Measurements from ENCODE around the gene PIGS. TPM values are rescaled to one million over a fixed set of nuclear protein-coding genes. Genes with fewer than 3 reads are reported as not detected.

Gene PIGS
- total RNA-seq, 1 donor from 2014 or later: 65.0 TPM

DNA sequence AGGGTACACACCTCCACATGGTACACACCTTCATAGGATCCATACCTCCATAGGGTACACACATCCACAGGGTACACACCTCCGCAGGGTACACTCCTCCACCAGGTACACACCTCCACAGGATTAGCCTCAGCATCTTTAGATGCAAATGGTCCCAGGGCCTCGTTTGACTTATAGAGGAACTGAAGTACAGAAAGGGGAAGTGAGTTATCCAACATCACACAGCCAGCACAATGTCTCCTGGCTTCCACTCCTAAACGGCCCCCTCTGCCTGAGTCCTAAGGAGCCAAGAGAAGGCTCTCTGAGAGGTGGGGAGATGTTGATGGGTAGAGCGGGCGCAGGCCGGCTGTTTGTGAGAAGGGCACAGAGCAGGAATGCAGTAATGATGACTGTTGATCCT is 53.2 kb downstream of the PIGS start:
- Mint-ChIP-seq H3K36me3 (ENCODE audit: insufficient read depth) (no peaks in the 10 kb centered on the region), H3K27ac (no peak overlapping the region)
- TF ChIP-seq CTCF (IDR thresholded peaks at IDR 0.05; ENCODE audit: unreplicated experiment): no peak

DNA sequence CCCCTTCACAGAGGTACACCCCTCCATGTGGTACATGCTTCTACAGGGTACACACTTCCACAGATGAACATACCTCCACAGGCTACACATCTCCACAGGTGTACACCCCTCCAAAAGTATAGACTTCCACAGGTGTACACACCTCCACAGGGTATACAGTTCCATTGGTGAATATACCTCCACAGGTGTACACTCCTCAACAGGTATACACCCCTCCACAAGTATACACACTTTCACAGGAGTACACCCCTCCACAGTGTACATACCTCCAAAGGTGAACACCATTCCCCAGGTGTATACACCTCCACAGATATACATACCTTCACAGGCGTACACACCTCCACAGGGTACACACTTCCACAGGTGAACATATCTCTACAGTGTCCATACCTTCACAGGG is 55.8 kb downstream of the PIGS start:
- H3K4me3 Mint-ChIP-seq (ENCODE audit: low read depth): no peak overlapping the region
- H3K27me3 Mint-ChIP-seq: peaks cover 23% of the 10 kb centered on the region
- H3K27ac Mint-ChIP-seq: peak overlapping the region; percentile 24
- H3K36me3 Mint-ChIP-seq (ENCODE audit: insufficient read depth): no peaks in the 10 kb centered on the region
- peaks cover 4% of the 10 kb centered on the region for H3K9me3 Mint-ChIP-seq (ENCODE audit: low read depth)
- DNase-seq (ENCODE audit: low spot score, unreplicated experiment): no peak
- peaks cover 2% of the 10 kb centered on the region for H3K4me1 Mint-ChIP-seq (ENCODE audit: low read depth)
- no peak for TF ChIP-seq CTCF (IDR thresholded peaks at IDR 0.05; ENCODE audit: unreplicated experiment)

More for the DNA sequence above, 53.2 kb downstream of the PIGS start:
- Mint-ChIP-seq H3K4me3 (ENCODE audit: low read depth) (no peak overlapping the region), H3K27me3 (peaks cover 23% of the 10 kb centered on the region), H3K9me3 (ENCODE audit: low read depth) (peaks cover 4% of the 10 kb centered on the region), H3K4me1 (ENCODE audit: low read depth) (peaks cover 2% of the 10 kb centered on the region)
- no peak for DNase-seq (ENCODE audit: low spot score, unreplicated experiment)

GRCh38 chr17:28514561-28515002 is 56.7 kb downstream of the PIGS start:
- peaks cover 2% of the 10 kb centered on the region for H3K4me1 Mint-ChIP-seq (ENCODE audit: low read depth)
- H3K9me3 Mint-ChIP-seq (ENCODE audit: low read depth): peaks cover 4% of the 10 kb centered on the region
- H3K36me3 Mint-ChIP-seq (ENCODE audit: insufficient read depth): no peaks in the 10 kb centered on the region
- H3K4me3 Mint-ChIP-seq (ENCODE audit: low read depth): no peak overlapping the region
- DNase-seq (ENCODE audit: low spot score, unreplicated experiment): no peak
- H3K27me3 Mint-ChIP-seq: peaks cover 31% of the 10 kb centered on the region
- no peak overlapping the region for H3K27ac Mint-ChIP-seq
- no peak for TF ChIP-seq CTCF (IDR thresholded peaks at IDR 0.05; ENCODE audit: unreplicated experiment)

- DNase-seq (ENCODE audit: low spot score, unreplicated experiment): no peak
- H3K4me3 Mint-ChIP-seq (ENCODE audit: low read depth): no peak overlapping the region
- TF ChIP-seq CTCF (IDR thresholded peaks at IDR 0.05; ENCODE audit: unreplicated experiment): no peak
- peaks cover 4% of the 10 kb centered on the region for H3K9me3 Mint-ChIP-seq (ENCODE audit: low read depth)
- H3K4me1 Mint-ChIP-seq (ENCODE audit: low read depth): peaks cover 2% of the 10 kb centered on the region
- peaks cover 34% of the 10 kb centered on the region for H3K27me3 Mint-ChIP-seq
- H3K36me3 Mint-ChIP-seq (ENCODE audit: insufficient read depth): no peaks in the 10 kb centered on the region
- H3K27ac Mint-ChIP-seq: no peak overlapping the region
These were observed 57.8 kb downstream of the PIGS start for GRCh38 chr17:28513476-28513875.

DNA sequence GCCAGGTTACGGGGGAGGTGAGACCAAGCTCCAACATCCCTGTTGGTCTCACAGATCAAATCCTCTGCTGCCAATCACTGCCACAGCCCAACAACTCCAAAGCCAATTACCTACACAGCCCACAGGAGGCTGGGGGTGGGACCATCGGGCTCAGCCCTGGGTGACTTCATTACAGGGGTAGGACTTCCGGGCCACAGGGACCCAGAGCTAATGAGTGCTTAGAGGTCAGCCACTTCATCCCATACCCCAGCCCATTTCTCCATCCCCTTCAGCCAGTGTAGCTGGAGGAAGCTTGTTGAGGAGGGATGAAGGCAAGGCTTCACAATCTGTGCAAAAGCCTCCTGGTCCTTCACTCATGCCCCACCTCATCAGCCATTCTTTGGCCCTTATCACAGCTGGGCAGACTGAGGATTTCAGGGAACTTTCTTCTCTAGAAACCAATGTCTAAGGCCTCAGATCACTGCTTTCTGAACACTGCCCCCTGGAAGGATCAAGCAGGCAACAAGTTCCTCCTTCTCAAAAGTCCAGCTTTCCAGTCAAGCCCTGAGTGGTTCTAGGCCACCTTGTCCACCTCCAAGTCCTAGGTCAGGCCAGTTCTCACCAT is 59.4 kb downstream of the PIGS start:
- no peak overlapping the region for H3K4me3 Mint-ChIP-seq (ENCODE audit: low read depth)
- peaks cover 38% of the 10 kb centered on the region for H3K27me3 Mint-ChIP-seq
- no peaks in the 10 kb centered on the region for H3K4me1 Mint-ChIP-seq (ENCODE audit: low read depth)
- H3K27ac Mint-ChIP-seq: no peak overlapping the region
- DNase-seq (ENCODE audit: low spot score, unreplicated experiment): no peak
- no peak for TF ChIP-seq CTCF (IDR thresholded peaks at IDR 0.05; ENCODE audit: unreplicated experiment)
- peaks cover 4% of the 10 kb centered on the region for H3K9me3 Mint-ChIP-seq (ENCODE audit: low read depth)
- H3K36me3 Mint-ChIP-seq (ENCODE audit: insufficient read depth): no peaks in the 10 kb centered on the region
